Loucy (cell line): ENCODE results near the gene SLC10A7.

Experiments used
- EZH2phosphoT487 ChIP-seq: fragments of 200-600 bp; IDR thresholded peaks from 2 replicates; pipeline ENCODE4 v1.6.1; 2018; ENCODE audit warnings: antibody characterized with exemption, mild to moderate bottlenecking, moderate library complexity, borderline replicate concordance
- TF ChIP-seq, protein P1 (sequence below): fragments of 200-600 bp; sonication (generic); conservative IDR thresholded peaks from 2 replicates; pipeline ENCODE4 v1.5.1; 2014; ENCODE audit warnings: mild to moderate bottlenecking, antibody characterized with exemption, low read length

DNA sequence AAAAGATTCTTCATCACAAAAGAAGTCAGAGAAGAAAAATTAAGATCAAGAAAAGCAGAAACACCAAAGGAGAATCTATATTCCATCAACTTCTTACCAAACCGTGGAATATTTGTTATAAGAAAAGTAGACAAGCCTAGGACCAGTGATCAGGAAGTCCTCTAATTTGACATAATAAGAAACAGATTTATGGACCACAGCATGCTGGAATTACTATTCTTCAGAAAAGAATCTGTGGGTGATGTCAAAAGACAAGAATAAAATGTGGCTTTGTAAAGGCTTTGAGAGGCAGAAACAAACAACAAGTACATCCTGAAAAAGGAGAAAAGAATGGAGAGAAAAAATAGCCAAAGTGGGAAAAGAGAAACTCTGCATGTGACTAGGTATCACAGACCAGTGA lies 123.3 kb downstream of the SLC10A7 start:
- TF ChIP-seq, protein P1, sequence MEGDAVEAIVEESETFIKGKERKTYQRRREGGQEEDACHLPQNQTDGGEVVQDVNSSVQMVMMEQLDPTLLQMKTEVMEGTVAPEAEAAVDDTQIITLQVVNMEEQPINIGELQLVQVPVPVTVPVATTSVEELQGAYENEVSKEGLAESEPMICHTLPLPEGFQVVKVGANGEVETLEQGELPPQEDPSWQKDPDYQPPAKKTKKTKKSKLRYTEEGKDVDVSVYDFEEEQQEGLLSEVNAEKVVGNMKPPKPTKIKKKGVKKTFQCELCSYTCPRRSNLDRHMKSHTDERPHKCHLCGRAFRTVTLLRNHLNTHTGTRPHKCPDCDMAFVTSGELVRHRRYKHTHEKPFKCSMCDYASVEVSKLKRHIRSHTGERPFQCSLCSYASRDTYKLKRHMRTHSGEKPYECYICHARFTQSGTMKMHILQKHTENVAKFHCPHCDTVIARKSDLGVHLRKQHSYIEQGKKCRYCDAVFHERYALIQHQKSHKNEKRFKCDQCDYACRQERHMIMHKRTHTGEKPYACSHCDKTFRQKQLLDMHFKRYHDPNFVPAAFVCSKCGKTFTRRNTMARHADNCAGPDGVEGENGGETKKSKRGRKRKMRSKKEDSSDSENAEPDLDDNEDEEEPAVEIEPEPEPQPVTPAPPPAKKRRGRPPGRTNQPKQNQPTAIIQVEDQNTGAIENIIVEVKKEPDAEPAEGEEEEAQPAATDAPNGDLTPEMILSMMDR, result no peak
- TF ChIP-seq EZH2phosphoT487, result no peak
